HG03442 (cell line): ENCODE measurements around the gene MTNR1B.
A peak's percentile ranks its signal among the peaks of the same experiment; 100 is the strongest.

Experiments used
- ATAC-seq: cut with Tn5 transposase; IDR thresholded peaks from one replicate; pipeline ENCODE4 v1.9.1; 2021; ENCODE audit warnings: mild to moderate bottlenecking, moderate library complexity; ENCODE audit not compliant: unreplicated experiment

Gene MTNR1B

DNA sequence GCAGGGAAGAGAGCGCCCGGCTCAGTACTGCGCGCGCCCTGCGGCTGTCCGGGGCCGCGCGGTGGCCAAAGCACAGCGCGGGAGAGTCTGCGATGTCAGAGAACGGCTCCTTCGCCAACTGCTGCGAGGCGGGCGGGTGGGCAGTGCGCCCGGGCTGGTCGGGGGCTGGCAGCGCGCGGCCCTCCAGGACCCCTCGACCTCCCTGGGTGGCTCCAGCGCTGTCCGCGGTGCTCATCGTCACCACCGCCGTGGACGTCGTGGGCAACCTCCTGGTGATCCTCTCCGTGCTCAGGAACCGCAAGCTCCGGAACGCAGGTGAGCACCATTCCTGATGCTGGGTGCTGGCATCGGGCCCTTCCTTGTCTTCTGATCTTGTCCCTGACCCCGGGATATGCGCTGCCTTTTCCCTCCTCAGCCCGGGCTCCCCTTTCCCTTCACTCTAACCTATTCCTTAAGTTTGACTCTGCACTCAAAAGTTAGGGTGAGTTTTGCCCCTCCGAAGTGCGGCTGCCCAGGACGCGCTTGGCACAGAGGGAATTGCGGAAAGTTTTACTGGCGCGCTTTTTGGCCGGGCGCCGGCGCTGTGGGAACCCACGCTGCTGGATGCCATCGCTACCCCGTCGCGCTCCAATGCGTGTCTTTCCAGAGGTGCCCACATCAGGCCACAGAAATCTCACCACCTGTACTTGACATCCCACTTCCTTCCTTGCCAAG lies at the start of gene MTNR1B:
TSS of gene MTNR1B (plus strand) at position 18 of the 714 bp plus-strand sequence. CDS start at position 93, 75 bp downstream.
- ATAC-seq: no peak

DNA sequence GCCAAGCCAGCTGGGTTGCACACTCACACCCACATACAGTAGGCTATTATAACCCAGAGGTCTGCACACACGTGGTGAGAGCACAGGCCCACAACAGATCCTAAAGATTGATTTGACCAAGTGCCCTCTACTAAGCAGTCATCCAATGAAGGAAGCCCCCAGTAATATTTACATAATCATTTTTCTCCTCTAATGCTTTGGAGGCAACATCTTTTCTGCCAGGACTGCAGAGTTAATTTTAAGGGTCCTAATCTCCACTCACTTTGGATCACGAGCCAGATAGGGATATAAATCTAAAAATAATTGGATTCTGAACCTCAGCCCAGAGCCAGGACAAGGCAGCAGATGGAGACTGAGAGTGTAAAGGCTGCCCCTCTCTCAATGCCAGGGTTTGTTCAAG lies 49.1 kb upstream of the MTNR1B start:
- no peak for ATAC-seq

GRCh38 chr11:92922731-92923130 lies 46.7 kb upstream of the MTNR1B start:
- ATAC-seq: no peak

GRCh38 chr11:92929246-92929645 lies 40.2 kb upstream of the MTNR1B start:
- no peak for ATAC-seq

DNA sequence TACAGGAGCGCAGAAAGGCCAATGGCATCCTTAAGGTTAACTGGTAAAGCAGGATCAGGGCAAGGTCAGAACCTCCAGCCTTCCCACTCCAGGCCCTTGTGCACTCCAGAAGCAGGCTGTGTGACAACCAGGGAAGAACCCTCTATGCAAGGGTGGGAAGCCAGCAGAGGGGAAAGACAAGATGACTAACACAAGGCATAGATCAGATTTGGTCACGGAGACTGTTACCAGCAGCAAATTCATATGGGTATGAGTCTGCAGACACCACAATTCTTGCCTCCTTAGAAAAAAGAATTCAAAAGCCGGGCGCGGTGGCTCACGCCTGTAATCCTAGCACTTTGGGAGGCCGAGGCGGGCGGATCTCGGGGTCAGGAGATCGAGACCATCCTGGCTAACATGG lies 39.8 kb upstream of the MTNR1B start:
- ATAC-seq: no peak

DNA sequence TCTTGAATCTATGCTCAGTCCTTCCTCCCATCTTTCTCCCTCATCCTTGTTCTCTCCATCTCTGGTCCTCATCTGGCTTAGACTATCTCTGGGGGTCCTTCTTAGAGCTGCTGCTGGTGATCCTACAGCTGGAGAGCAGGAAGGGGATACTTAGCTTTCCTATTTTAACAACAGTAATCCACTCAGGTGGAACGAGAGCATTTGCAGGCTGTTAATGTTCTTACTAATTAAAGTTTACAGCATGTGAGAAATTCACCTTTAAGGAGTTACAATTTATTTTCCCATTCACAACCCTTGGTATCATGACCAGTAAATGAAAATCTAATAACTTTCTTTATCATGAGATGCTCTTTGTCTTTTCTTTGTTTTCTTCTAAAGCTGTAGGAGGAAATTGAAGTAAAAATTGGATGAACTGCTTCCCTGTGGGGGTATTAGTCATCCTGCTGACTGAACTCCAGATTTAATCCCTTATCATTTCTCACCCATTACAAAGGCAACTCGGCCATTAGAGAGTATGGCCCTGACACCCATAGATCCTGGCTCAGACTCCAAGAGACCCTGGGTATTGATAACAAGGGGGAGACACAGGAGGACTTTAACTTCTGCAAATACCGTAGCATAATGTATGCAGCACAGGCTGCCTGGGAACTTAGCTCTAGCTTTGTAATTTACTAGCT lies 37.6 kb upstream of the MTNR1B start:
- no peak for ATAC-seq

GRCh38 chr11:92939305-92939704 lies 30.1 kb upstream of the MTNR1B start:
- no peak for ATAC-seq

DNA sequence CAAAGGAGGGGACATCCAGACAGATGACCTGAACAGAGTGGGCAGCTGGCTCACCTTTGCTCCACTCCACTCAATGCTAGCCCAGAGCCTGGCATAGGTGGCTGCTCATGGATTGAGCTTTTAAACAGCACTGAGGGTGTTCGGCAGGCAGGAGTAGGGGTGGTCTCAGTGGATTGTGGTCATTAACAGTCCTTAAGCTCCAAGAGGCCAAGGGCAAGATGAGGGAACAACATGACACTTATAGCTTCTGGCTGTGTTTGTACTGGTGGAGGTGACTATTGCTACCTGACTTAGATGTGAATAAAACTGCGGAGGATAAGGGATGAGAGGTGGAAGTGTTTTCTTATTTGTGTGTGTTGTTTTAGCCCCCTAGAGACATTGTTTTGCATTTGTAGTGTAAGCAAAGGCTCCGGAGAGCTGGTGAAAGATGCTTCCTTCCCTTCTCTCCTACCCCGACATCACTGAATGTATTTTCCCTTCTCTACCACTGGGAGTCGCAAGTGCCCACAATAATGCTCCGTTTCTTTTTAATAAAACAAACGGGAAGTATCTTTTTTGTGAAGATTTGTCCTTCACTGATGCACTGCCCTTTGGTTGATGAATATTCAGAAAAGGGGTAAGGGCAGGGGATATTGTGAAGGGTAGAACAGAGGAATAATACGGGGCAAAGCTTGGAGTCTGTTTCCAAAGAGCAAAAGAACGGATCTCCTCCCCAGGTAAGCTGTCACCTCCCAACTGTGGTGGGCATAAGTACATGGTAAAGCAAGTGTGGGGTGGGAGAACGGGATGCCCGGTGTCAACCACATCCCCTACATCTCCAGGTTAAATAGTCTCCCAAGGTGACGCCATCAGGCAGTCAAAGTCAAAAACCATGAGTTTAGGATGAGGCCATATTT lies 27.5 kb upstream of the MTNR1B start:
- peak; percentile 70 for ATAC-seq

- no peak for ATAC-seq
Observed at GRCh38 chr11:92946707-92947106, 22.7 kb upstream of the MTNR1B start.

- ATAC-seq: no peak
Observed at GRCh38 chr11:92948116-92948515, 21.3 kb upstream of the MTNR1B start.

- ATAC-seq: no peak
Observed at GRCh38 chr11:92954003-92954402, 15.4 kb upstream of the MTNR1B start.

- ATAC-seq: no peak
Observed at GRCh38 chr11:92955860-92956259, 13.6 kb upstream of the MTNR1B start.

GRCh38 chr11:92960886-92961285 lies 8.6 kb upstream of the MTNR1B start:
- ATAC-seq: no peak

DNA sequence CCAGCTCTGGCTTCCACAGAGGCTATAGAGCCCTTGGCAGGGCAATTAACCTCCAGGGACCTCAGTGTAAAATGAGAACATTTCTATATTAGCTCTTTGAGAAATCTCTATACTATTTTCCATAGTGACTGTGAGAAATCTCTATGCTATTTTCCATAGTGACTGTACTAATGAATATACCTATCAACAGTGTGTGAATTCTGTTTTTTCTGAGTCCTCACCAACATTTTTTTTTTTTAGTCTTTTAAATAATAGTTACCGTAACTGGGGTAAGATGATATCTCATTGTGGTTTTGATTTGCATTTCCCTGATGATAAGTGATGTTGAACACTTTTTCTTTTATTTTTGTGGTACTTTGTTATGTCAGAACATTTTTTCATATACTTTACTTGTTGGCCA lies 7.0 kb upstream of the MTNR1B start:
- ATAC-seq: no peak

- ATAC-seq: no peak
Observed at GRCh38 chr11:92964471-92964870, 5.0 kb upstream of the MTNR1B start.

GRCh38 chr11:92965196-92965595 lies 4.3 kb upstream of the MTNR1B start:
- ATAC-seq: no peak

- no peak for ATAC-seq
Observed at GRCh38 chr11:92967178-92967577, 2.3 kb upstream of the MTNR1B start.

DNA sequence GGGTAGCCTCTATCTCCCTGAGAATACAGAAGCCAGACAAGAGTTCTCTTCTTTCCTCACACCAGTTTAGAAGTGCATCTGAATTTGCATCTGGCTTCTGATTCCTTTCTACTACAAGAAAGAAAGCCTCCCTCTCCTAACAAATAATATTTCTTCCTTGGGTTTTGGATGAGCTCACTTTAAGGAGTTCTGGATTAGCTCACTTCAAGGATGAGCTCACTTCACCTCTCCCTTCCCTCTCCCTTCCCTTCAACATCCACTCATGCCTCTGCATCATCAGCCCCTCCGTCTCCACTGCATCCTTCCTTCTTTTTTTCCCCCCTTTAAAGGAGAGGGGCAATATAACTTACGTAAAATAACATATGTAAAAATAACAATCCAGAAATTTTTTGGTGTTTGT lies 1.6 kb upstream of the MTNR1B start:
- no peak for ATAC-seq

GRCh38 chr11:92969293-92969633 lies 188 bp upstream of the MTNR1B start:
- ATAC-seq: no peak

- no peak for ATAC-seq
Observed at GRCh38 chr11:92972248-92972647, 2.8 kb downstream of the MTNR1B start.

GRCh38 chr11:92975285-92975684 lies 5.8 kb downstream of the MTNR1B start:
- ATAC-seq: no peak

DNA sequence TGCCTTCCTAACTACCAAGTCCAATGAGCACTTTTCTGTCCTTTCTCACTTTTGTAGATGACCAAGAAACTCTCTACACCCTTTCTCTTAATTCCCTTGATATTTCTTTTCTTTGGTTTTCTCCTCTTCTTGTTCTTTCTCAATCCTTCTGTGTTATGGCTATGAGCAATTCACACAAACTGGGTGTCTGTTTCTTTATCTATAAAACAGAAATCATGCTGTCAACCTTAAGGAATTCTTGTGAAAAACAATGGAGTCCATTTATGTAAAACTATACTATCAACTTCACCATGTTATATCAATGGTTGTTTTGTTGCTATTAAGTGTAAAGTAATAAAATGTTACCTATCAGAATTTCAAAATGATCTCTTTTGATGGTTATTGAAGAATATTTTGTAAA lies 7.2 kb downstream of the MTNR1B start:
- ATAC-seq: no peak
